Heart right ventricle (tissue), 16 donors: ENCODE data around the gene CCDC91. TPM values are rescaled to one million over a fixed set of nuclear protein-coding genes. Genes with fewer than 3 reads are reported as not detected.

Experiments used
- ATAC-seq, 8 donors: fragments of 200-7000 bp; cut with Tn5 transposase; one replicate each; pipeline ENCODE4 v1.9.1; 2020; ENCODE audit warnings: mild to moderate bottlenecking in 8 of 8, moderate library complexity in 8 of 8, moderate number of reproducible peaks in 1 of 8
- DNase-seq, 2 donors: peaks; one replicate each; pipeline ENCODE4 v3.0.0-alpha.2; 2020
- H3K27ac ChIP-seq, 10 donors: fragments of 200-600 bp; sonication (generic) in 2 of 10; one replicate each; pipeline versions ENCODE4 v1.5.0 to v1.8.0; 2020 to 2022; ENCODE audit warnings: mild to moderate bottlenecking in 3 of 10
- H3K27me3 ChIP-seq, 7 donors: fragments of 200-600 bp; one replicate each; pipeline ENCODE4 v1.8.0; 2021 to 2022; ENCODE audit warnings: mild to moderate bottlenecking in 2 of 7
- H3K36me3 ChIP-seq, 9 donors: fragments of 200-600 bp; sonication (generic) in 1 of 9; one replicate each; pipeline versions ENCODE4 v1.5.0 to v1.8.0; 2020 to 2022; ENCODE audit warnings: mild to moderate bottlenecking in 2 of 9
- H3K4me1 ChIP-seq, 9 donors: fragments of 200-600 bp; sonication (generic) in 1 of 9; one replicate each; pipeline versions ENCODE4 v1.5.0 to v1.8.0; 2020 to 2022; ENCODE audit warnings: mild to moderate bottlenecking in 4 of 9
- H3K4me3 ChIP-seq, 10 donors: fragments of 200-600 bp; sonication (generic) in 2 of 10; one replicate each; pipeline versions ENCODE4 v1.5.0 to v1.8.0; 2020 to 2022; ENCODE audit warnings: mild to moderate bottlenecking in 7 of 10, moderate library complexity in 2 of 10
- H3K9me3 ChIP-seq, 11 donors: fragments of 200-600 bp in 10 of 11; sonication (generic) in 2 of 11; one replicate each; pipeline versions ENCODE4 v1.5.0 to v1.8.0; 2013 to 2022; ENCODE audit warnings: mild to moderate bottlenecking in 2 of 11, control low read depth in 1 of 11, moderate library complexity in 1 of 11
- WGBS, 2 donors: extraction: QIAGEN DNeasy Blood & Tissue Kit; methylation state at CpG; one replicate each; pipeline ENCODE4 v1.1.7; 2013; ENCODE audit warnings: inconsistent platforms in 1 of 2; 5-methylcytosine and 5-hydroxymethylcytosine counted together
- intact Hi-C, 10 donors: fragments of 100-400 bp; cut with DNase I; formaldehyde crosslinking; loops; one replicate each; pipeline versions ENCODE4 v1.11.1 to v1.14.2; 2022
- polyA plus RNA-seq, 2 donors: library from polyadenylated mRNA; stranded (reverse); fragments of 200-250 nt; gene quantifications; one replicate each; pipeline ENCODE4 v1.2.3, GENCODE V29; 2013
- total RNA-seq, 10 donors: library from RNA; stranded (reverse); fragmentation: NEBNext Ultra II Directional in 3 of 10; extraction: Animal tissue kit (Norgen Biotek cat#: 25700) in 3 of 10; gene quantifications; one replicate each; pipeline versions ENCODE4 v1.2.1 to v1.2.4, GENCODE V29; 2021 to 2023
- TF ChIP-seq, protein P1 (sequence below), 9 donors: fragments of 200-600 bp; sonication (generic) in 2 of 9; IDR thresholded peaks; one replicate each; pipeline versions ENCODE4 v1.5.0 to v1.8.0; 2021 to 2022; ENCODE audit warnings: antibody characterized with exemption in 9 of 9, mild to moderate bottlenecking in 5 of 9, moderate library complexity in 1 of 9
- donor health status: Arrhythmogenic right ventricular cardiomyopathy.
- donor health status: ischemic (EF 13 %, LVEDD 7.1; RV severe dilation, severe dysfunction).
- donor health status: healthy with polysubstance abuse.
- donor health status: DM: no; HTN: yes; CAD: no.
- donor health status: DM: no; HTN: no; CAD: no.
- donor health status: ischemic (EF 25% LVEDD 6.9; RV normal size, moderate dysfunction).
- donor health status: ischemic (EF 25% LVEDD 5.7; RV mildly dilated, moderate dysfunction).
- donor health status: healthy.
- donor health status: DM: yes; HTN: yes; CAD: no.
- donor health status: Ischemic cardiomyopathy.
- donor health status: ischemic (EF 35%, LVEDD 5.7; RV mildly dilated, moderate dysfunction).
- donor health status: nonischemic (EF 11% LVEDD 7.7; RV severe dilation, severe dysfunction).
- donor health status: DM: yes; HTN: yes; CAD: no.
- donor health status: PGD.
- donor health status: ischemic (EF 29% LVEDD 5.4; RV normal size, mild dysfunction).
- donor health status: nonischemic (EF 23%, LVEDD 6.1; RV moderate dilation, normal function).

CCDC91 gene
- total and polyA plus RNA-seq, 12 donors = 20.5 to 66.4 (median 54.5) TPM

DNA sequence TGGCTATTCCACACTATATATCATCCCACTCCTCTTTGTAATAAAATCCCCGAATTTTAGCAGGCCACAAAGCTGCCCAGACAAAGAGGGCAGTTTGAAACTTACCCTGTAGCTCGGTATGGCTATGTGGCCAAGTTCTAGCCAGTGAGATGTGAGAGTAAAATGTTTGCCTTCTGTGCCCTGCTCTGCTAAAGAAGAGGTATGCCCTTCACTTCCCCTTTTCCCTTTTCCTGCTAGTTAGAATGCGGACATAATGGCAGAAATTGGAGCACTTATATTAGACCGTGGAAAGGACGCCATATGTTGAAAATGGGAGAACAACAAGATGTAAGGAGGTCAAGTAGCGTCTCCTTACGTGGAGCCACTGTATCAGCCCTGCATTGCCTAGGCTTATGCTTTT lies 11.5 kb upstream of the CCDC91 start:
- WGBS, 2 donors = 88 to 93% methylated on average over 7 of the region's 7 CpGs
- no peaks in the 10 kb centered on the region for H3K4me1 ChIP-seq
- TF ChIP-seq, protein P1, sequence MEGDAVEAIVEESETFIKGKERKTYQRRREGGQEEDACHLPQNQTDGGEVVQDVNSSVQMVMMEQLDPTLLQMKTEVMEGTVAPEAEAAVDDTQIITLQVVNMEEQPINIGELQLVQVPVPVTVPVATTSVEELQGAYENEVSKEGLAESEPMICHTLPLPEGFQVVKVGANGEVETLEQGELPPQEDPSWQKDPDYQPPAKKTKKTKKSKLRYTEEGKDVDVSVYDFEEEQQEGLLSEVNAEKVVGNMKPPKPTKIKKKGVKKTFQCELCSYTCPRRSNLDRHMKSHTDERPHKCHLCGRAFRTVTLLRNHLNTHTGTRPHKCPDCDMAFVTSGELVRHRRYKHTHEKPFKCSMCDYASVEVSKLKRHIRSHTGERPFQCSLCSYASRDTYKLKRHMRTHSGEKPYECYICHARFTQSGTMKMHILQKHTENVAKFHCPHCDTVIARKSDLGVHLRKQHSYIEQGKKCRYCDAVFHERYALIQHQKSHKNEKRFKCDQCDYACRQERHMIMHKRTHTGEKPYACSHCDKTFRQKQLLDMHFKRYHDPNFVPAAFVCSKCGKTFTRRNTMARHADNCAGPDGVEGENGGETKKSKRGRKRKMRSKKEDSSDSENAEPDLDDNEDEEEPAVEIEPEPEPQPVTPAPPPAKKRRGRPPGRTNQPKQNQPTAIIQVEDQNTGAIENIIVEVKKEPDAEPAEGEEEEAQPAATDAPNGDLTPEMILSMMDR (IDR thresholded peaks at IDR 0.05) = no peak
- H3K27me3 ChIP-seq = no peaks in the 10 kb centered on the region
- DNase-seq (no peak), ATAC-seq (no peak)
- no peaks in the 10 kb centered on the region for H3K36me3 ChIP-seq
- no peaks in the 10 kb centered on the region for H3K9me3 ChIP-seq
- no peak overlapping the region for H3K27ac ChIP-seq
- intact Hi-C loops = loop anchor here in 3 of 10 donors (10.0 kb wide), 3 partner anchors 204 to 444 kb away; partner anchors contain the start of gene PTHLH (in 1 of the 3)
- no peak overlapping the region for H3K4me3 ChIP-seq

DNA sequence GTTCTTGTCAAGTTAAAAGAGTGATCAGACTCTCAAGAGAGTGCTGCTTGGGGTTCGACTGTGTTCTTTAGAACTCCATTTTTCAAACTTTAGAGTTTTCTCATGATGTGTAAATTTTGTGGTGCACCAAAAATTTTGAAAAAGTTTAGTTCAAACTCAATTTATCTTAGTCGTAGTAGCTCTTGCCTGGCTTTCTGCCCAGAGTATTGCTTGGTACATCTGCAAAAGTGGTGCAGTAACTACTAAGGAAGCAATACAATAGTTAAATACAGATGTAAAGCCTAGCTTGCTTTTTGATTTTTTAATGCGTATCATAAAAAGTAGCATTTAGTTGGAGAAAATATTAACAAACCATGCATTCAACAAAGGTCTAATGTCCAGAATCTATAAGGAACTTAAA lies 9.5 kb upstream of the CCDC91 start:
- intact Hi-C loops = no loop called here
- ATAC-seq = no peak
- TF ChIP-seq, protein P1 (IDR thresholded peaks at IDR 0.05) = no peak
- H3K27ac ChIP-seq = no peak overlapping the region
- DNase-seq = no peak
- H3K27me3 ChIP-seq = no peaks in the 10 kb centered on the region
- H3K9me3 ChIP-seq = no peaks in the 10 kb centered on the region
- no peaks in the 10 kb centered on the region for H3K4me1 ChIP-seq
- no peaks in the 10 kb centered on the region for H3K36me3 ChIP-seq
- H3K4me3 ChIP-seq = no peak overlapping the region
- 73 to 79% methylated on average over 3 of the region's 3 CpGs for WGBS, 2 donors

DNA sequence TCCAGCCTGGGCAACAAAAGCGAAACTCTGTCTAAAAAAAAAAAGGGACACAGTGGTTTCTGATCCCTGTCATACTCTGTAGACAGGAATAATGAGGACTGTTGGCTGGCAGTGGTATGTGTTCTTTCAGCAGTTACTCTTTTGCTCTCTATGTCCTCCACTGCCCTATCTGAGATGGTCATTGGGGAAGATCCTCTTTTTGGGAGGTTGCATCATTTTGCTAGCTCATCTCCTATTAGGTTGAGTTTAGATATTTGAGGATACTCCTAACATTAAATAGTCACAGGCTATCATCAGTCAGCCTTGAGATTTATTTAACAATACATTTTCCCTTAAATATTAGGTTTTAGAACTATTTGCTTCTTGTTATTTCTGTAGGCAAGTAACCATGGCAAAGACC lies 5.9 kb upstream of the CCDC91 start:
- Histone ChIP-seq H3K27ac (no peak overlapping the region), H3K27me3 (no peaks in the 10 kb centered on the region), H3K4me3 (no peak overlapping the region), H3K36me3 (no peaks in the 10 kb centered on the region), H3K9me3 (peaks cover 0 to 7% (median 0%) of the 10 kb centered on the region in 11 donors), H3K4me1 (peaks cover 0 to 3% (median 0%) of the 10 kb centered on the region in 9 donors)
- DNase-seq (no peak), ATAC-seq (no peak)
- WGBS, 2 donors = 89 to 100% methylated on average over 1 of the region's 1 CpG
- TF ChIP-seq, protein P1 (IDR thresholded peaks at IDR 0.05) = no peak
- intact Hi-C loops = no loop called here

DNA sequence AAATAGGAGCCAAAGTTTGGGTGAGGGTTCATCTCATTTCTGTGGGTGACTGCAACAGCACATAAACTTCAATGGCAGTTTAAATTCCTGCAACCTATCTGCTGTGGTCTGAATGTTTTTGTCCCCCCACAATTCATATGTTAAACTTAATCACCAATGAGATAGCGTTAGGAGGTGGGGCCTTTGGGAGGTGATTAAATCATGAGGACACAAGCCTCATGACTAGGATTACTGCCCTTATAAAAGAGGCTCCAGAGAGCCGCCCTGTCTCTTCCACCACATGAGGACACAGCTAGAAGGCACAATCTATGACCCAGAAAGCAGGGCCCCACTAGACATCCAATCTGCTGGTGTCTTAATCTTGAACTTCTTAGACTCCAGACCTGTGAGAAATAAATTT lies 3.8 kb upstream of the CCDC91 start:
- DNase-seq = no peak
- no peak for ATAC-seq
- Histone ChIP-seq H3K27me3 (no peaks in the 10 kb centered on the region), H3K9me3 (peaks cover 0 to 7% (median 0%) of the 10 kb centered on the region in 11 donors), H3K27ac (no peak overlapping the region), H3K36me3 (no peaks in the 10 kb centered on the region), H3K4me1 (peaks cover 0 to 11% (median 9%) of the 10 kb centered on the region in 9 donors), H3K4me3 (no peak overlapping the region)
- intact Hi-C loops = no loop called here
- 81 to 87% methylated on average over 2 of the region's 2 CpGs for WGBS, 2 donors
- TF ChIP-seq, protein P1 (IDR thresholded peaks at IDR 0.05) = no peak
